H1 (cell line): Measurements from ENCODE around the gene KCTD3. TPM values are rescaled to one million over a fixed set of nuclear protein-coding genes. Genes with fewer than 3 reads are reported as not detected.

Experiments
- CTCF ChIA-PET: fragments of 300-600 bp; sonication (Branson Sonifier 250); formaldehyde crosslinking; loops from one replicate; lab custom pipeline; 2021; ENCODE audit not compliant: partially characterized antibody; lab: Charles Lee
- POLR2A ChIA-PET: fragments of 300-600 bp; sonication (Branson Sonifier 250); formaldehyde crosslinking; loops from one replicate; lab custom pipeline; 2021; ENCODE audit warnings: inconsistent platforms; ENCODE audit not compliant: partially characterized antibody; lab: Charles Lee
- DNase-seq, 2 experiments: peaks; one replicate each; pipeline versions ENCODE4 v3.0.0 to v3.0.0-alpha.2; 2010 to 2022; ENCODE audit warnings: low spot score in 2 of 2, low read depth in 1 of 2, mixed read lengths in 1 of 2
- FAIRE-seq: peaks from 2 replicates; lab custom pipeline; 2011; peaks lifted over from hg19 to GRCh38; lab: Jason Lieb, UNC
- H2AFZ ChIP-seq: 2 replicates; pipeline ENCODE4 v1.8.1; 2012; ENCODE audit warnings: low read length, inconsistent platforms
- H2AK5ac ChIP-seq: 2 replicates; pipeline ENCODE4 v1.6.1; 2013; ENCODE audit warnings: low read depth, low read length
- H2BK120ac ChIP-seq: replicated peaks from 2 replicates; pipeline ENCODE3; 2013; ENCODE audit warnings: low read depth, low read length, inconsistent platforms
- H2BK12ac ChIP-seq: 2 replicates; pipeline ENCODE4 v1.6.1; 2013; ENCODE audit warnings: low read depth, low read length
- H2BK15ac ChIP-seq: 2 replicates; pipeline ENCODE4 v1.6.1; 2013; ENCODE audit warnings: low read length
- H2BK20ac ChIP-seq: 2 replicates; pipeline ENCODE4 v1.6.1; 2013; ENCODE audit warnings: low read length
- H2BK5ac ChIP-seq: 2 replicates; pipeline ENCODE4 v1.6.1; 2013; ENCODE audit warnings: low read depth, low read length
- H3K14ac ChIP-seq: 2 replicates; pipeline ENCODE4 v1.6.1; 2013; ENCODE audit warnings: inconsistent platforms; ENCODE audit not compliant: insufficient read length
- H3K18ac ChIP-seq: 2 replicates; pipeline ENCODE4 v1.6.1; 2013; ENCODE audit warnings: low read length; ENCODE audit errors: extremely low read depth
- H3K23ac ChIP-seq: 2 replicates; pipeline ENCODE4 v1.6.1; 2013; ENCODE audit warnings: inconsistent platforms; ENCODE audit not compliant: insufficient read length
- H3K23me2 ChIP-seq: 2 replicates; pipeline ENCODE4 v1.6.1; 2013; ENCODE audit warnings: low read depth, low read length
- H3K27ac ChIP-seq: 2 replicates; pipeline ENCODE4 v1.6.1; 2011; ENCODE audit warnings: low read depth, low read length, inconsistent platforms
- H3K27me3 ChIP-seq, 4 experiments: replicated peaks in 1 of 4; 1 replicate in 1 of 4; 2 replicates in 3 of 4; pipeline versions ENCODE4 v1.6.1 to v1.8.1; 2011 to 2013; ENCODE audit warnings: low read length in 3 of 4, mild to moderate bottlenecking in 3 of 4, inconsistent platforms in 2 of 4, mixed read lengths in 2 of 4, moderate library complexity in 1 of 4; ENCODE audit not compliant: control insufficient read depth in 3 of 4, insufficient read depth in 3 of 4; ENCODE audit errors: extremely low read depth in 1 of 4
- H3K36me3 ChIP-seq, 4 experiments: 2 replicates each; pipeline versions ENCODE4 v1.6.1 to v1.8.1; 2011 to 2013; ENCODE audit warnings: mild to moderate bottlenecking in 4 of 4, low read length in 3 of 4, moderate library complexity in 2 of 4, control low read depth in 1 of 4, inconsistent platforms in 1 of 4; ENCODE audit not compliant: insufficient read depth in 4 of 4, control insufficient read depth in 2 of 4
- H3K4ac ChIP-seq: replicated peaks from 2 replicates; pipeline ENCODE3; 2013; ENCODE audit warnings: low read length, low read depth, mixed read lengths, inconsistent platforms; ENCODE audit not compliant: insufficient read length
- H3K4me1 ChIP-seq, 4 experiments: replicated peaks in 1 of 4; 1 replicate in 1 of 4; 2 replicates in 3 of 4; pipeline versions ENCODE4 v1.6.1 to v1.8.1; 2011 to 2013; ENCODE audit warnings: low read length in 3 of 4, inconsistent platforms in 2 of 4, mixed read lengths in 1 of 4; ENCODE audit not compliant: insufficient read depth in 4 of 4, control insufficient read depth in 3 of 4
- H3K4me2 ChIP-seq, 2 experiments: 2 replicates each; pipeline versions ENCODE4 v1.6.1 to v1.8.1; 2011 to 2013; ENCODE audit warnings: low read depth in 2 of 2, low read length in 2 of 2, control low read depth in 1 of 2, inconsistent platforms in 1 of 2, mild to moderate bottlenecking in 1 of 2; ENCODE audit not compliant: insufficient read depth in 1 of 2
- H3K4me3 ChIP-seq, 4 experiments: fragments of 200-600, 300-600 bp in 1 of 4; sonication (generic), shearing (Covaris generic), sonication (Bioruptor Twin) in 1 of 4; 2 replicates each; pipeline versions ENCODE4 v1.5.1 to v1.8.1; 2011 to 2016; ENCODE audit warnings: low read length in 4 of 4, low read depth in 3 of 4, control low read depth in 2 of 4, inconsistent platforms in 2 of 4, mild to moderate bottlenecking in 2 of 4, mixed read lengths in 1 of 4, moderate library complexity in 1 of 4; ENCODE audit not compliant: insufficient read depth in 2 of 4; ENCODE audit errors: extremely low read depth in 1 of 4
- H3K56ac ChIP-seq: replicated peaks from 2 replicates; pipeline ENCODE3; 2013; ENCODE audit warnings: low read depth, mild to moderate bottlenecking, mixed read lengths, low read length, inconsistent platforms; ENCODE audit not compliant: insufficient read length
- H3K79me1 ChIP-seq: 2 replicates; pipeline ENCODE4 v1.6.1; 2013; ENCODE audit warnings: low read depth, low read length, control low read depth
- H3K79me2 ChIP-seq, 2 experiments: 2 replicates each; pipeline versions ENCODE4 v1.6.1 to v1.8.1; 2012 to 2013; ENCODE audit warnings: low read length in 2 of 2, mild to moderate bottlenecking in 2 of 2, inconsistent platforms in 1 of 2; ENCODE audit not compliant: insufficient read depth in 2 of 2, control insufficient read depth in 1 of 2
- H3K9ac ChIP-seq, 4 experiments: replicated peaks in 1 of 4; 1 replicate in 1 of 4; 2 replicates in 3 of 4; pipeline versions ENCODE4 v1.6.1 to v1.8.1; 2011 to 2013; ENCODE audit warnings: low read depth in 3 of 4, low read length in 3 of 4, control low read depth in 2 of 4, mild to moderate bottlenecking in 2 of 4, moderate library complexity in 2 of 4, inconsistent platforms in 1 of 4; ENCODE audit errors: extremely low read depth in 1 of 4
- H3K9me3 ChIP-seq, 2 experiments: 2 replicates each; pipeline versions ENCODE4 v1.6.1 to v1.8.1; 2012 to 2013; ENCODE audit warnings: mild to moderate bottlenecking in 2 of 2, moderate library complexity in 2 of 2, control low read depth in 1 of 2, inconsistent platforms in 1 of 2, low read depth in 1 of 2, low read length in 1 of 2, mixed read lengths in 1 of 2; ENCODE audit not compliant: insufficient read depth in 2 of 2
- H4K20me1 ChIP-seq, 2 experiments: replicated peaks in 1 of 2; 2 replicates each; pipeline versions ENCODE3 to v1.8.1; 2011 to 2013; ENCODE audit warnings: inconsistent platforms in 2 of 2, low read length in 2 of 2, mild to moderate bottlenecking in 1 of 2; ENCODE audit not compliant: insufficient read depth in 2 of 2, control insufficient read depth in 1 of 2
- H4K5ac ChIP-seq: 2 replicates; pipeline ENCODE4 v1.6.1; 2013; ENCODE audit warnings: low read length, low read depth, mixed read lengths, inconsistent platforms; ENCODE audit not compliant: insufficient read length
- H4K8ac ChIP-seq: 2 replicates; pipeline ENCODE4 v1.8.0; 2013; ENCODE audit warnings: mild to moderate bottlenecking, moderate library complexity, low read length, inconsistent platforms; ENCODE audit not compliant: insufficient read depth; ENCODE audit errors: extremely low read depth
- H4K91ac ChIP-seq: replicated peaks from 2 replicates; pipeline ENCODE3; 2013; ENCODE audit warnings: low read length, mixed read lengths, inconsistent platforms; ENCODE audit not compliant: insufficient read length
- JUND ChIP-seq: IDR thresholded peaks from 2 replicates; pipeline ENCODE4 v1.6.1; 2011; ENCODE audit warnings: mild to moderate bottlenecking, improper control_type of control experiment, low read length
- KDM1A ChIP-seq: fragments of 200-600, 300-600 bp; sonication (generic); IDR thresholded peaks from 2 replicates; pipeline ENCODE4 v1.7.1; 2016; ENCODE audit warnings: mild to moderate bottlenecking, low read length, borderline replicate concordance
- KDM5A ChIP-seq: fragments of 200-600 bp; IDR thresholded peaks from 2 replicates; pipeline ENCODE4 v1.7.1; 2012; ENCODE audit warnings: mild to moderate bottlenecking, low read length, inconsistent platforms, mixed read lengths
- NANOG ChIP-seq: IDR thresholded peaks from 2 replicates; pipeline ENCODE4 v1.6.1; 2011; ENCODE audit warnings: low read length, low read depth, mild to moderate bottlenecking, inconsistent platforms; ENCODE audit not compliant: insufficient read depth, poor library complexity, severe bottlenecking
- NRF1 ChIP-seq: IDR thresholded peaks from 2 replicates; pipeline ENCODE4 v1.6.1; 2011; ENCODE audit warnings: mild to moderate bottlenecking, low read depth, low read length, improper control_type of control experiment
- POU5F1 ChIP-seq: IDR thresholded peaks from 2 replicates; pipeline ENCODE4 v1.6.1; 2011; ENCODE audit warnings: low read depth, mild to moderate bottlenecking, low read length, moderate library complexity
- RNF2 ChIP-seq: fragments of 200-900, 300-1000 bp; sonication (generic); IDR thresholded peaks from 2 replicates; pipeline ENCODE4 v1.7.1; 2016; ENCODE audit warnings: borderline replicate concordance, low read depth, mild to moderate bottlenecking, antibody characterized with exemption, low read length; ENCODE audit not compliant: poor library complexity, severe bottlenecking; ENCODE audit errors: missing control alignments
- SIX5 ChIP-seq: IDR thresholded peaks from 2 replicates; pipeline ENCODE4 v1.6.1; 2011; ENCODE audit warnings: mild to moderate bottlenecking, low read depth, low read length
- SP2 ChIP-seq: IDR thresholded peaks from 2 replicates; pipeline ENCODE4 v1.6.1; 2012; ENCODE audit warnings: mild to moderate bottlenecking, low read length, inconsistent platforms
- SRF ChIP-seq: IDR thresholded peaks from 2 replicates; pipeline ENCODE4 v1.6.1; 2011; ENCODE audit warnings: mild to moderate bottlenecking, low read depth, low read length, moderate library complexity
- USF2 ChIP-seq: IDR thresholded peaks from 2 replicates; pipeline ENCODE4 v1.6.1; 2011; ENCODE audit warnings: low read length, improper control_type of control experiment
- WGBS, 2 experiments: shearing (Covaris generic) in 1 of 2; methylation state at CpG; one replicate each; pipeline versions ENCODE4 v1.1.6 to v1.1.7; 2013 to 2015; ENCODE audit warnings: low lambda C conversion rate in 2 of 2, mixed read lengths in 2 of 2, inconsistent platforms in 1 of 2, low coverage in 1 of 2, missing lambda C conversion rate in 1 of 2; ENCODE audit not compliant: insufficient replicate concordance in 2 of 2, insufficient coverage in 1 of 2, insufficient read length in 1 of 2; ENCODE audit errors: extremely low coverage in 1 of 2, missing lambda C conversion rate in 1 of 2; 5-methylcytosine and 5-hydroxymethylcytosine counted together
- polyA plus RNA-seq, 7 experiments: library from polyadenylated mRNA; depleted of rRNA in 3 of 7; stranded (reverse) in 5 of 7; unstranded in 2 of 7; fragments of >200 nt in 5 of 7; fragments of 200-250 nt in 2 of 7; gene quantifications; 1 replicate in 5 of 7; 2 replicates in 1 of 7; 4 replicates in 1 of 7; pipeline versions ENCODE4 v1.2.1 to v1.2.3, GENCODE V29; 2011 to 2013; ENCODE audit warnings: missing spikeins in 2 of 7, mixed read lengths in 2 of 7
- total RNA-seq: library from RNA; stranded (reverse); fragmentation: NEBNext Ultra II Directional; extraction: Animal tissue kit (Norgen Biotek cat#: 25700); gene quantifications from 2 replicates; pipeline ENCODE4 v1.2.1, GENCODE V29; 2021

The KCTD3 gene
- total and polyA plus RNA-seq, 2 of the 8 experiments (the other 6 are each of a cell fraction or from before 2014, with no cell fraction given): 43.0 to 55.6 TPM

- Histone ChIP-seq H3K4me1 (no peaks in the 10 kb centered on the region), H3K23me2 (no peaks in the 10 kb centered on the region), H3K14ac (no peak overlapping the region), H4K91ac (no peak overlapping the region), H3K79me2 (peaks cover 0 to 1% of the 10 kb centered on the region in 2 experiments; a peak in 1 of 4 replicates), H4K5ac (no peak overlapping the region), H2AFZ (no peak overlapping the region), H2AK5ac (no peak overlapping the region), H4K8ac (no peak overlapping the region), H2BK15ac (no peak overlapping the region), H3K79me1 (no peaks in the 10 kb centered on the region; the same call in 1 of the 2 replicates), H2BK12ac (no peak overlapping the region), H3K23ac (no peak overlapping the region), H4K20me1 (no peaks in the 10 kb centered on the region), H3K18ac (no peak overlapping the region), H3K9ac (peak overlapping the region in 1 of 4 experiments; percentile 8; a peak in 1 of 7 replicates), H3K4me3 (no peak overlapping the region), H3K36me3 (peaks cover 0 to 32% (median 4%) of the 10 kb centered on the region in 4 experiments; a peak in 3 of 8 replicates), H3K9me3 (0 out of 4 replicates have a peak, but pooled peaks cover 0 to under 1% of the 10 kb centered on the region in 2 experiments), H3K27me3 (no peaks in the 10 kb centered on the region), H2BK5ac (no peak overlapping the region), H2BK120ac (no peak overlapping the region), H3K27ac (no peak overlapping the region), H3K4me2 (no peak overlapping the region), H3K4ac (no peak overlapping the region), H3K56ac (no peak overlapping the region), H2BK20ac (no peak overlapping the region)
- no peak for DNase-seq
- CTCF ChIA-PET: interaction anchor here (0.8 kb wide), 1 partner anchor 10 kb away, joined by 4 read pairs; no protein-coding TSS in a partner anchor
- WGBS, 2 experiments: 94% methylated on average over 4 of the region's 4 CpGs; no CpG with 5 or more reads in 1 of the 2 experiments
- POLR2A ChIA-PET: no interaction called here
- FAIRE-seq: no peak
- no peak for TF ChIP-seq SRF
- no peak for TF ChIP-seq KDM1A
- TF ChIP-seq NANOG: no peak
- TF ChIP-seq NRF1: no peak
- no peak for TF ChIP-seq KDM5A
- TF ChIP-seq USF2: no peak
- no peak for TF ChIP-seq RNF2
- TF ChIP-seq POU5F1: no peak
- no peak for TF ChIP-seq SIX5
- no peak for TF ChIP-seq SP2
- TF ChIP-seq JUND: no peak
Observed at GRCh38 chr1:215589650-215590435, 22.7 kb downstream of the KCTD3 start.
